Endothelial cell of umbilical vein (primary cell): ENCODE data around the gene WDR90.

ENCODE experiments used
- CTCF ChIP-seq, 2 donors: IDR thresholded peaks; 1 replicate in 1 of 2; 2 replicates in 1 of 2; pipeline ENCODE4 v1.5.1; 2011; ENCODE audit warnings: low read length in 2 of 2, mild to moderate bottlenecking in 2 of 2, moderate library complexity in 2 of 2, control low read depth in 1 of 2, inconsistent platforms in 1 of 2, low read depth in 1 of 2; ENCODE audit not compliant: insufficient read depth in 1 of 2; ENCODE audit errors: extremely low read depth in 1 of 2
- POLR2A ChIP-seq: IDR thresholded peaks from 2 replicates; pipeline ENCODE4 v1.6.1; 2012; ENCODE audit warnings: low read depth, mild to moderate bottlenecking, control low read depth, low read length
- POLR2AphosphoS5 ChIP-seq: IDR thresholded peaks from 2 replicates; pipeline ENCODE4 v1.6.1; 2012; ENCODE audit warnings: low read depth, mild to moderate bottlenecking, control low read depth, low read length, moderate library complexity; ENCODE audit not compliant: insufficient read depth

DNA sequence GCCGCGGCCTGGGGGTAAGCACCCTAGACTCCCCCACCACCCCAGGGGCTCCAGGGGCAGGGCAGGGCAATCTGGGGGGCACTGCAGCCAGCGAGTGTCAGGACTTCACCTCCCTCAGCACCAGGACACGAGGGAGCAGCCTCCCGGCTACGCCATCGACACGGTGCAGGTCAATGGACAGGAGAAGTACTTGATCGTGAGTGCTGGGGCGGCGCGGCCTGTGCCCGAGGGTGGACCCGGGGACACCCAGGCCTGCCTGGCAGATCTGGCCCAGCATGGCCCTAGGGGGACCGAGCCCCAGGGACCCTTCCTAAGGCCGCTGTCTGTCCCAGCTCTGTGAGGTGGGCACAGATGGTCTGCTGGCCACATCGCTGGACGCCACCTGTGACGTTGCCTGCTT lies 23.2 kb downstream of the WDR90 start:
- TF ChIP-seq POLR2A (no peak), POLR2AphosphoS5 (no peak), CTCF (IDR thresholded peaks at IDR 0.05; ENCODE audit: extremely low read depth in 1 of 2, insufficient read depth in 1 of 2, low read depth in 1 of 2, low read length in 2 of 2) (no peak)
